WTC11 (cell line): ENCODE results near the gene CERS2.

ENCODE experiments used
- ATF6 ChIP-seq: sonication (generic); formaldehyde crosslinking; IDR thresholded peaks from 2 replicates; pipeline ENCODE4 v1.8.1; 2023; ENCODE audit warnings: mild to moderate bottlenecking, missing genetic modification reagents
- CTCF ChIP-seq: fragments of 200-600 bp; IDR thresholded peaks from 2 replicates; pipeline ENCODE4 v1.8.0; 2022; ENCODE audit warnings: antibody characterized with exemption
- IRF1 ChIP-seq: sonication (generic); formaldehyde crosslinking; IDR thresholded peaks from 2 replicates; pipeline ENCODE4 v1.8.0; 2023; ENCODE audit warnings: missing genetic modification reagents

- no peak for TF ChIP-seq CTCF
- TF ChIP-seq ATF6 (CRISPR knock-in tag) = no peak
- no peak for TF ChIP-seq IRF1 (CRISPR knock-in tag)
Measured at GRCh38 chr1:150963321-150964163, 11.1 kb downstream of the CERS2 start.
